ENCODE measurements around the gene MAST4.
A peak's percentile ranks its signal among the peaks of the same experiment; 100 is the strongest.
"Not testable (repeated sequence)": the region's sequence is repeated elsewhere in the genome, so short reads cannot be mapped to it uniquely, and the experiment has no call there.

Gene MAST4

DNA sequence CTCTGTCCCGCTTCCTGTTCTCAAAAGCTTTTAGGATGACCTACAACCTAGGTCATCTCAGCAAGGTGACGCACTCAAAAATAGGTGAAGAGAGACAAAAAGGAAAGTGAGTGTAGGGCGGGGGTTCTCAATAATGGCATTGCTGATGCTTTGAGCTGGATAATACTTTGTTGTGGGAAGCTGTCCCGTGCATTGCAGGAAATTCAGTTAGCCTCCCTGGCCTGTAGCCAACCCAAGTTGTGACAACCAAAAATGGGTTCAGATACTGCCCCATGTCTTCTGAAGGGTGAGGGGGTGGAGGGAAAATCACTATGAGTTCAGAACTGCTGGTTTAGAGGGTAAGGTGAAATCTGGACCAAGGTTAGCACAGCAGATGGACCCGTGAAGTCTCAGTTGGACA lies 151.4 kb downstream of the MAST4 start:
- no peak for DNase-seq

- not testable (repeated sequence) for DNase-seq
Observed at GRCh38 chr5:66752668-66753067, 156.5 kb downstream of the MAST4 start.

DNA sequence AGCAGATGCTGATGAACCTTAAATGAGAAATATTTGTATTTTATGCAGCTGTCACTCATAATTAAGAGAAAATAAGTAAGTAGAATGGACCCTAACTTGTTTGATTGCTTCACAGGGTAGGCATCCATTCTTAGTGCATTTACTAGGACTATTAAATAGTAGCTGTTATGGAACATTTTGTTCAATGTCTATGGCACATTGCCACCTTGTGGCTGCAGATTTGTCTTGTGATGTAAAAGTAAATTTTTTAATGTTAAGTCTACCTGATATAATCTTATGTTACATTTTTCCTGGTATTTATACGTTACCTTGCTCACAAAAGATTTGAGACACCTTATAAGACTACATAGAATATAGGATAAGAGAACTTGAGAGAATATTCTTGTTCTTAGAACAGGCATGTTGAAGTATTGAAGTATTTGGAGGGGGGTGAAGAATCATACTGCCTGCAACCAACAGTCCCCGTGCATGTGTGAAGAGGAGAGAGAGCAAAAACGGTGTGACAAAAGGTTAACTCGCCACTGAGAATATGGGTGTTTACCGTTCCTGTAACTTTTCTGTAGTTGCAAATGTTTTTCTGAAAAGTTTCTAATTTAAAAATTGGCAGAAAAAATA lies 161.1 kb downstream of the MAST4 start:
- DNase-seq, result peak; percentile 30

DNA sequence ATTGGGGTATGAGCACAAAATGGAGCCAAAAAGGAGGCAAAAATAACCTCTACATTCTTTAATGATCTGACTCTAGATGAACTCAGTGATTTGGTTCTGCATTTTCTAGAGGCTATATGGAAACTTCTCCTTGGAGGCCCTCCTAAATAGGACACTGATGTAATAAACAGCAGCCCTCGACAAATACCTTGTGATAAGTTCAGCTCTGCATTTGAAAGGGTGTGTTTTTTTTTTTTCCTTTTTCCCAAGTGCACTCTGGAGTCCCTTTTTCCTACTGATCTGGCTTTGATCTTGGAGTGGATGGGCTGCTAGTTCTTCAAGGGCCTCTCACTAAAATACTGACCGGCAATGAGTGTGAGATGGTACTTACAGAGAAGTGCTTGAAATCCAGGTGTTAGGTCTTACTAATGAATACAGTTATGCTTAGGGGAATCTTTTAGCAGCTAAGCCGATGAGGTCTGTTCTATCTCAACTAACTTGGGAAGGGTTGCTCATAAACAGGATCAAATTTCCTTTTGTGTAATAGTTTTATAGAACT lies 161.7 kb downstream of the MAST4 start:
- DNase-seq, result no peak

DNA sequence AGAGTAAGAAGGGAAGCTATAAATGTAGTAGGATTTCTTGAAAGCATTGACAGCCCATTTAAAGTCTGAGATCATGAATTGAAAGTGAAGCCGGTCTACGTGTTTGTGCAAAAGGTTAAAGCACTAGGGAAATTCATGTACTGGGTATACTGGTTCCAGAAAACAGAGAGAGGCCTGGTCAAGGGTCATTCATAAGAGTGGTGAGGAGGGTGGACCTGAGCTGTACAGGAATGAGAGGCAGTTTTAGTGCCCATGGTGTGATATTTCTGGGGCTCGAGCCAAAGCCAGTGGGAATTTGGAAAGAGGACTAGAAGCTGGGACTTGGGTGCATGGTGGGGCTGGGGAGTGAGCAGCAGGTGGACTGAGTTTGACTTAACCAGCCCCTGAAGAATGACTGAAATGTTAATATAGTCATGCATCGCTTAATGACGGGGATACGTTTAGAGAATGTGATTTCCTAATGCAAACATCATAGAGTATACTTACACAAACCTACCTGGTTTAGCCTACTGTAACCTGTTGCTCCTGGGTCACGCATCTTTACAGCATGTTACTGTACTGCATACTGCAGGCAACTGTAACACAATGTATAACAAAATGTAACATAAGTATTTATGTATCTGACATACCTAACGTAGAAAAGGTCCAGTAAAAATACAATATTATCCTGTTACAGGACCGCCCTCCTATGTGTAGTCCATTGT lies 173.0 kb downstream of the MAST4 start:
- DNase-seq, result no peak

- peak; percentile 22 for DNase-seq
Observed at GRCh38 chr5:66769839-66770617, 173.8 kb downstream of the MAST4 start.

- no peak for DNase-seq
Observed at GRCh38 chr5:66777868-66778267, 181.7 kb downstream of the MAST4 start.

- no peak for DNase-seq
Observed at GRCh38 chr5:66779528-66779927, 183.3 kb downstream of the MAST4 start.

DNA sequence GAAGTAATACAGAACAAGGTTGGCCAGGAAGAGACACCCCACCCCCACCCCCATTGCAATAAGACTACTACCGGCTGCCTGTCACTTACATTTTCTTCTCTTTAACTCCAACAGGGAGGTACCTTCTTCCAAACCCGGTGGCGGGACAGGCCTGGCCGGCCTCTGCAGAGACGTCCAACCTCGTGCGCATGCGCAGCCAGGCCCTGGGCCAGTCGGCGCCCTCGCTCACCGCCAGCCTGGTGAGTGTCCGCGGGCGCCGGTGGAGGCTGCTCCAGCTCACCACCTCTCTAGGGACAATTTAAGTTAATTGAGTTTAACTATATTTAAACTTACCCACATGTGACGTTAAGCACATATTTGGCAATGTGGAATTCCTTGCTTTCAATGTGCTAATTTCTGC lies 192.4 kb downstream of the MAST4 start:
- DNase-seq, result no peak

- no peak for DNase-seq
Observed at GRCh38 chr5:66789434-66789833, 193.2 kb downstream of the MAST4 start.

DNA sequence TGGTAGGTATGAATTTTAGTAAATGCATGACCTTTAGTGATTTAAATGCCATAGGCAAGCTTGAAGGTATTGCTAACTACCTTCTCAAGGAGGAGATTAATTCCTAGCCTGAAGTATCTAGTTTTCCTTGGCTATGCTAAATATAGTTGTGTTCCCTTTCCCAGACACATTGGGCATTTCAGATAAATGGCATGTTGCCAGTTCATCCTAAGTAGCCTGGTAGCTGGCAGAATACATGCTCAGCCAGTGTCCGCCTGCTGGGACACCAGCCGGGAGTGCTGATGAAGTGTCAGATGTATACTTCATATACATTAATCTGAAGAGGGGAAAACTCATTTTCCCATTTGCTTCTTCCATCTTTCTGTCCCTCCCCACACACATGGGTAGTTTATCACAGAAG lies 196.9 kb downstream of the MAST4 start:
- no peak for DNase-seq

- DNase-seq, result no peak
Observed at GRCh38 chr5:66795682-66796081, 199.5 kb downstream of the MAST4 start.

DNA sequence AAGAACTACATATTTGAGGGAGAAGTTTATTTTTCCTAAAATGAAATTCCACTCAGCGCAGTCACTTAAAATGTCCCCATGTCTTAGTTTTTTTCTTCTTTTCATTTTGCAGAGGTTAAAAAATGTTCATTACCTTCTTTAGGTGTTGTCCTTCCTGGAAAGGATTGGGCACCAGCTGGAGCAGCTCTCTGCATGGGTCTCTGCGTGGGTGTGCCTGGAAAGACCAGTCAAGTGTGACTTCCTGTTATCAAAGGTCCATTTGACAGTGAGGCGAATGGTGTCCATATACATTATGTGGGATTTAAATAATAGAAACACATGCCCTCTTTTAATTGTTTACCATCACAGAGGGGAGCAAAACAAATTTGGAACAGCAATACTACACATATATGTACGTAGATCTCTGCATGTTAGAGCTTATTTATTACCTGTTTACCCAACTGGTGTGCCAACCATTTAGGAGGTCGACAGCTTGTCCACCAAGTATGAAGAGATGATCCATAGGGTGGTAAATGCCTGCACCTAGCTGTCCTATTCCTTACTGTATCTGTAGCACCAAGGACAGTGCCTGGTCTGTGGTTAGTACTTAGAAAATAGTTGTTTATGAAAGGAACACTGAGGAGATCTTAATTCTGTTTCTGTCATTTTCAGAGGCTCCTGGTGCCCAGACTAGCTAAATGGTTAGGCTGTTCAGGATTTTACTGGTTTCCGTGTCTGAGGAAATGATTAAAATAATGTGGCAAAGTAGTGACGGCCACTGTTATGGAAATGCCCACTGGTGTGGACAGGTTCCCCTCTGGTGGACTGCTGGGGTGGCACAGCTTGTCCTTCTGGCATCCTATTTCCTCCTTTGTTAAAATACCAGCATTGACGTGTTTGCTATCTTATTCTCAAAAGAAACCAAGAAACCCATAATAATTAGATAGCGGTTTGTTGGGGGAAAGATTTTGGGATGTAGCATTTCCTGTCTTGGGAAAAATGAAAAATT lies 200.4 kb downstream of the MAST4 start:
- peak; percentile 1 for DNase-seq

DNA sequence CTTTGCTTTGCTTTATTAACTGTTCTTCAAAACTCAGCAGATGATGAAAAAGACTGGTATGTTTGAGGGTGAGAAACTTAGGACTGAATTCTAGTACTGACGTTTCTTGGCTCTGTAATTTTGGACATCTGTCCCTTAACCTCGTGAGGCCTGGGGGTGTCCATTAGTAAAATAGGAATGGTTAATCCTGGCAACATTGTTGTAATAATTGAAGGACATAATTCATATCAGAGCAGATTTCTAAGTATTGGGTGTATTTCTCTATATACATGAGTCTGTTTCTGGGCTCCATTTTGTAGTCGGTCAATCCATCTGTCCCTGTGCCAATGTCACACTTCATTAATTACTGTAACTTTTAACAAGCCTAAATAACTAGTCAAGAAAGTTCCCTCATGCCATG lies 206.7 kb downstream of the MAST4 start:
- DNase-seq, result no peak

DNA sequence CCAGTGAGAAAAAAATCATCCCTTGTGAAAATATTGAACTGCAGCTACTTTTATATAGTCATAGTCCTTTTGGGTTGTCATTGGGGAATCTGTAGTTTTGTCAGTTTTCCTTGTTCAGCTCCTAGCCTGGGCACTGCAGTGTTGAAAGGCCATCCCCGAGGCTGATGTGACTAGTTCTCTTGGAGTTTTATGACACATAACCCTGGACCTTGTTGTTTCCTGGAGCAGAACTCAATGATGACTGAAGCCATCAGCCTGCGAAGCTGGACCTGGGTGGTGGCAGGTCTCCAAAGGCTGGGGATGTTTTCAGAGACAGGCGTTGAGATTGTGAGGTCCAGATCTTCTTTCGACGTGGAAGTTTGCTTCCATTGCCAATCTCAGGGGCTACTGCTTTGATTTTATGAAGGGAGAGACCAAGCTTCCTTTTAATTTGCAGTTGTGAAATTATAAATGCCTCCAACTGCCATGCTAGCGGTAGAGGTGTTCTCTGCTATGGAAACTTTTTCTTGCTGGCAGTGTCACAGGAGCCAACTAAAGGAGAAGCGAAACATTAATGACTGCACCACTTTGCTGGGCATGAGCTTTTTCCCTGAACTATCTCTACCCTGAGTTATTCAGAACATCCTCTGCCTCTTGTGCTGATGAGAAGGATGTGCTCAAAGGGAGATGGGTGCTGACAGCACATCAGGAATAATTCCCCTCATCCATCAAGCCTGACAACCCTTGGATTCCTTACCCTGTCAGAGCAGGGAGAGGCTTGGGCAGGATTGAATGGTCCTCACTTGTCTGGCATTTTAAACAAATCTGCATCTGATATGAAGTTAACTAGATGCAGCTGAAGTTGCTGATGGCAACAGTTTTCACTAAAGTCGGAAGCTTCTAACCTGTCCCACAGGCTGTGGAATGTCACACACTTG lies 209.6 kb downstream of the MAST4 start:
- no peak for DNase-seq

GRCh38 chr5:66807743-66808142 lies 211.6 kb downstream of the MAST4 start:
- DNase-seq, result no peak

DNA sequence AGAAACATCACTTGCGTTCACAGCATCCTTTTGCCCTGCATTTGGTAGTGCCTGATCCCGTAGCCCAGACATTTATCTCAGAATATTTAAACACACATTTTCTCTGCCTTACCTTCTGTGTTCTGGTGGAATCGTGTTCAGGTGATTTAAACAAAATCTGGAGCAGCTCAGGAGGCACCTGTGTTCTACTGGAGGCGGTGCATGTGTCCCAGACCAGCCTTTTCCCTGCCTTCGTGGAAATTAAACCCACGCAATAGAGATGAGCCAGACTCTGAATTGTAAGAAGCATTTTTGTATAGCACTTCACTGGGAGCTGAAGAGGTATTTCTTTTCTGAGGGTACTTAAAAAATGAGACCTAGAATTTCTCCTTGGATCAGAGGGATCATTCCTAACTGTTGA lies 212.5 kb downstream of the MAST4 start:
- DNase-seq, result no peak

GRCh38 chr5:66810151-66810550 lies 214.0 kb downstream of the MAST4 start:
- no peak for DNase-seq

GRCh38 chr5:66810848-66811261 lies 214.7 kb downstream of the MAST4 start:
- DNase-seq, result no peak

- DNase-seq, result no peak
Observed at GRCh38 chr5:66812291-66812690, 216.1 kb downstream of the MAST4 start.

- DNase-seq, result no peak
Observed at GRCh38 chr5:66813306-66813705, 217.1 kb downstream of the MAST4 start.

Measured in SHP77 treated with DMSO at 0.1 percent for 48 hours (cell line).